NCI-H1694 treated with DMSO at 0.1 percent for 48 hours (cell line): ENCODE data around the gene SENP6.
A peak's percentile ranks its signal among the peaks of the same experiment; 100 is the strongest.

ENCODE experiments used
- DNase-seq: peaks from one replicate; lab custom pipeline; 2025; lab: John Stamatoyannopoulos, UW

SENP6 gene

GRCh38 chr6:75748003-75748742, 146.5 kb downstream of the SENP6 start:
- DNase-seq = no peak

- peak; percentile 15 for DNase-seq
Observed at GRCh38 chr6:75748743-75749538, 147.3 kb downstream of the SENP6 start, which contains the start of gene MYO6. Gene MYO6, plus strand, starts transcription at chr6:75749239. Its CDS starts 68,309 bp downstream, at chr6:75817548.

- DNase-seq = no peak
Observed at GRCh38 chr6:75751443-75751842, 149.8 kb downstream of the SENP6 start.

GRCh38 chr6:75752365-75752764, 150.7 kb downstream of the SENP6 start:
- DNase-seq = no peak

- no peak for DNase-seq
Observed at GRCh38 chr6:75755704-75756103, 154.0 kb downstream of the SENP6 start.

- no peak for DNase-seq
Observed at GRCh38 chr6:75757295-75757694, 155.6 kb downstream of the SENP6 start.

GRCh38 chr6:75758061-75758460, 156.4 kb downstream of the SENP6 start:
- DNase-seq = no peak

- DNase-seq = no peak
Observed at GRCh38 chr6:75759207-75759606, 157.5 kb downstream of the SENP6 start.

- no peak for DNase-seq
Observed at GRCh38 chr6:75760320-75760719, 158.6 kb downstream of the SENP6 start.

GRCh38 chr6:75761489-75761888, 159.8 kb downstream of the SENP6 start:
- DNase-seq = no peak

- no peak for DNase-seq
Observed at GRCh38 chr6:75762063-75762462, 160.4 kb downstream of the SENP6 start.

GRCh38 chr6:75766387-75766786, 164.7 kb downstream of the SENP6 start:
- no peak for DNase-seq
